Kidney (tissue), 14 donors: ENCODE data around the gene CMIP. TPM values are rescaled to one million over a fixed set of nuclear protein-coding genes. Genes with fewer than 3 reads are reported as not detected.

Source experiments
- DNase-seq, 5 donors: peaks; one replicate each; pipeline ENCODE4 v3.0.0-alpha.2; 2013 to 2020
- FAIRE-seq: peaks from 2 replicates; lab custom pipeline; 2012; peaks lifted over from hg19 to GRCh38; lab: Jason Lieb, UNC
- H3K27ac ChIP-seq, 2 donors: one replicate each; pipeline ENCODE4 v1.7.0; 2013; ENCODE audit warnings: low read depth in 2 of 2, low read length in 2 of 2, inconsistent platforms in 1 of 2
- H3K27me3 ChIP-seq: one replicate; pipeline ENCODE4 v1.7.1; 2013; ENCODE audit warnings: low read length, inconsistent platforms; ENCODE audit not compliant: control insufficient read depth, insufficient read depth
- H3K36me3 ChIP-seq, 3 donors: one replicate each; pipeline versions ENCODE4 v1.7.0 to v1.7.1; 2013; ENCODE audit warnings: low read length in 3 of 3, control low read depth in 1 of 3, inconsistent platforms in 1 of 3; ENCODE audit not compliant: insufficient read depth in 3 of 3, control insufficient read depth in 2 of 3
- H3K4me1 ChIP-seq, 3 donors: one replicate each; pipeline versions ENCODE4 v1.7.0 to v1.7.1; 2013; ENCODE audit warnings: low read length in 3 of 3, inconsistent platforms in 1 of 3, low read depth in 1 of 3; ENCODE audit not compliant: control insufficient read depth in 2 of 3, insufficient read depth in 2 of 3
- H3K4me3 ChIP-seq, 3 donors: one replicate each; pipeline versions ENCODE4 v1.7.0 to v1.8.1; 2013; ENCODE audit warnings: low read length in 3 of 3, control low read depth in 1 of 3, inconsistent platforms in 1 of 3
- H3K9ac ChIP-seq, 3 donors: one replicate each; pipeline versions ENCODE4 v1.7.0 to v1.7.1; 2013; ENCODE audit warnings: low read length in 3 of 3, control low read depth in 1 of 3, inconsistent platforms in 1 of 3
- H3K9me3 ChIP-seq, 3 donors: one replicate each; pipeline versions ENCODE4 v1.7.0 to v1.7.1; 2013; ENCODE audit warnings: low read length in 3 of 3, control low read depth in 1 of 3, inconsistent platforms in 1 of 3; ENCODE audit not compliant: control insufficient read depth in 2 of 3, insufficient read depth in 1 of 3
- CTCF ChIP-seq: IDR thresholded peaks from 3 replicates; pipeline ENCODE4 v1.5.1; 2012; ENCODE audit warnings: mild to moderate bottlenecking, moderate library complexity, borderline replicate concordance; ENCODE audit not compliant: insufficient read depth; ENCODE audit errors: extremely low read depth
- intact Hi-C: fragments of 100-400 bp; cut with DNase I; formaldehyde crosslinking; loops from one replicate; pipeline ENCODE4 v1.11.1; 2022
- polyA plus RNA-seq: library from polyadenylated mRNA; stranded (reverse); fragments of 350-450 nt; fragmentation: Illumina TruSeq; extraction: RNeasy Lipid Tissue Mini Kit (QIAGEN cat#74804); gene quantifications from one replicate; pipeline ENCODE4 v1.2.3, GENCODE V29; 2014; ENCODE audit warnings: low read depth, low replicate concordance; ENCODE audit not compliant: insufficient read depth
- total RNA-seq: library from RNA; stranded (reverse); fragmentation: NEBNext Ultra II Directional; extraction: Animal tissue kit (Norgen Biotek cat#: 25700); gene quantifications from one replicate; pipeline ENCODE4 v1.2.1, GENCODE V29; 2021
- donor health status: control.
- donor health status: control.
- donor health status: control.
- donor health status: control.
- donor health status: control.
- donor health status: DM: yes; HTN: yes; CAD: no.
- donor health status: Normal renal cell carcinoma (clear cell type).

Gene CMIP
- total and polyA plus RNA-seq, 2 donors from 2014 or later: 16.6 to 65.7 TPM

- TF ChIP-seq CTCF: no peak
- H3K9me3 ChIP-seq: peaks cover 0 to 2% (median 0%) of the 10 kb centered on the region in 3 donors
- peaks cover 0 to 63% (median 58%) of the 10 kb centered on the region in 3 donors for H3K4me1 ChIP-seq
- H3K36me3 ChIP-seq: no peaks in the 10 kb centered on the region
- peak; percentile 65 to 87 (median 79) for DNase-seq
- no peak for FAIRE-seq
- no peak overlapping the region for H3K9ac ChIP-seq
- H3K27me3 ChIP-seq: no peaks in the 10 kb centered on the region
- intact Hi-C loops: no loop called here
- H3K27ac ChIP-seq: peak overlapping the region; percentile 38 to 54
- no peak overlapping the region for H3K4me3 ChIP-seq
These were observed 102.2 kb downstream of the CMIP start for GRCh38 chr16:81546781-81547180.

- no peak for TF ChIP-seq CTCF
- H3K36me3 ChIP-seq: no peaks in the 10 kb centered on the region
- H3K27ac ChIP-seq: peak overlapping the region; percentile 34 to 38
- H3K27me3 ChIP-seq: no peaks in the 10 kb centered on the region
- intact Hi-C loops: no loop called here
- H3K4me3 ChIP-seq: no peak overlapping the region
- no peak for FAIRE-seq
- peaks cover 0 to 2% (median 0%) of the 10 kb centered on the region in 3 donors for H3K9me3 ChIP-seq
- H3K9ac ChIP-seq: no peak overlapping the region
- DNase-seq: peak in 1 of 5 donors; percentile 48
- peaks cover 0 to 63% (median 58%) of the 10 kb centered on the region in 3 donors for H3K4me1 ChIP-seq
These were observed 102.8 kb downstream of the CMIP start for GRCh38 chr16:81547194-81547938.

- TF ChIP-seq CTCF: no peak
- Histone ChIP-seq H3K9ac (no peak overlapping the region), H3K9me3 (peaks cover 0 to 2% (median 0%) of the 10 kb centered on the region in 3 donors), H3K27ac (no peak overlapping the region), H3K27me3 (no peaks in the 10 kb centered on the region), H3K36me3 (no peaks in the 10 kb centered on the region), H3K4me3 (no peak overlapping the region), H3K4me1 (peaks cover 0 to 62% (median 55%) of the 10 kb centered on the region in 3 donors)
- FAIRE-seq (no peak), DNase-seq (no peak)
- intact Hi-C loops: no loop called here
These were observed 103.3 kb downstream of the CMIP start for GRCh38 chr16:81547939-81548216.

GRCh38 chr16:81548551-81548875 lies 103.9 kb downstream of the CMIP start:
- TF ChIP-seq CTCF: no peak
- Histone ChIP-seq H3K27me3 (no peaks in the 10 kb centered on the region), H3K9me3 (peaks cover 0 to 2% (median 0%) of the 10 kb centered on the region in 3 donors), H3K4me1 (peaks cover 0 to 62% (median 49%) of the 10 kb centered on the region in 3 donors), H3K9ac (no peak overlapping the region), H3K27ac (peak overlapping the region in 1 of 2 donors; percentile 17), H3K36me3 (no peaks in the 10 kb centered on the region), H3K4me3 (no peak overlapping the region)
- no peak for FAIRE-seq
- intact Hi-C loops: no loop called here
- no peak for DNase-seq
